Measurements from ENCODE around the gene RSRP1.

The RSRP1 gene

DNA sequence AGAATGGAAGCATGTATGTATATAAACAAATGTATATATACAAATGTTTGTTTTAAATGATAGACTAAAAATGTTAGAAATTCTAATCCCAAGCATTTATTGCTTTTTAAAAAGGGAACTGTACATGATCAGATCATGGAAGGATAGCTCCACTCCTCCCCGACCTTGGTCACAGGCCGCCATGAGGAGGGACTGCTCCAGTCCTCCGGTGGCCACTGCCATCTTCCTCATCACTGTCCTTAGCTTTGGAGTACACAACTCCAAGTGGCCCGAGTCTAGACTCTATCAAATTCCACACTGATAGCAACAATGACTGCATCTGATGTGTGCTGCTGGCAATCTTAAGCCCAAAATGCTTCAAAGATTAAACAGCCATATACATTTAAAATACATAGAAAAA lies 24.6 kb downstream of the RSRP1 start:
- TF ChIP-seq POLR2AphosphoS5 (IDR thresholded peaks at IDR 0.05; ENCODE audit: low read depth, low read length) = no peak
- no peak for TF ChIP-seq TAF1 (IDR thresholded peaks at IDR 0.05; ENCODE audit: borderline replicate concordance, low read depth, low read length)
- no peak for TF ChIP-seq POLR2A (IDR thresholded peaks at IDR 0.05; ENCODE audit: low read depth, low read length)
- DNase-seq (ENCODE audit: insufficient read length) = no peak
- FAIRE-seq = no peak

DNA sequence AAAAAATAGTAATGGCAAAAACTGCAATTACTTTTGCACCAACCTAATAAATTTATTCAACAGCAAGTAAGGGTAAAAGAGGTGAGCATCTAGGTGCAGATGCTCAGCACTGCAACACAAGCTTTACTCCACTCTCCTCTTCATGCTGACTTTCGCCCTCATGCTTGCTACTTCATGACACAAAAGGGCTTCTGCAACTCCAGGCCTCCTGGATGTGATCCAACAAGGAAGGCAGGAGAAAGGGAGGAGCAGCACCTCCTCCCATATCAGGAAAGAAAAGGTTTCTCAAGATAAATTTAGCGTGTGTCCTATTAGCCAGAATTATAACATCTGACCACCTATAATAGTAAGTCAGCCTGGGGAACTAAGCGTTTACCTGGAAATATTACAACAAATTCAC lies 26.6 kb downstream of the RSRP1 start:
- no peak for FAIRE-seq
- TF ChIP-seq TAF1 (IDR thresholded peaks at IDR 0.05; ENCODE audit: borderline replicate concordance, low read depth, low read length) (no peak), POLR2A (IDR thresholded peaks at IDR 0.05; ENCODE audit: low read depth, low read length) (no peak), POLR2AphosphoS5 (IDR thresholded peaks at IDR 0.05; ENCODE audit: low read depth, low read length) (no peak)
- DNase-seq (ENCODE audit: insufficient read length) = no peak

DNA sequence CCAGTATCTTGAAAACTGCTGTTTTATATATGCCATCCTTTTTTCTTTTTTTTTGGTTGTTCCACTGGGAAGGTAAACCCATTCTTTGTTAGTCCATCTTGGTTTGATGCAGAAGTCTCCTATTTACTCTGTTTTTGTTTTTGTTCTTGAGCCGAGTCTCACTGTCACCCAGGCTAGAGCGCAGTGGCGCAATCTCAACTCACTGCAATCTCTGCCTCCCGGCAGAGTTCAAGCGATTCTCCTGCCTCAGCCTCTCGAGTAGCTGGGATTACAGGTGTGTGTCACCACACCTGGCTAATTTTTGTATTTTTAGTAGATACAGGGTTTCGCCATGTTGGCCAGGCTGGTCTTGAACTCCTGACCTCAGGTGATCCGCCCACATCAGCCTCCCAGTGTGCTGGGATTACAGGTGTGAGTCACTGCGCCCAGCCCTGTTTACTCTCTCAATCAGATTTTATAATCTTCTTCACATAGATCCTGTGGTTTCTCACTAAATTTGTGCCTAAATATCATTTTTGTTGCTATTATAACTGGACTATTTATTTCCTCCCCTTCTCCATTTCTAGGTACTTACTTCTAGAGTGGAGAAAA lies 27.5 kb downstream of the RSRP1 start:
- FAIRE-seq (no peak), DNase-seq (ENCODE audit: insufficient read length) (no peak)
- TF ChIP-seq POLR2AphosphoS5 (IDR thresholded peaks at IDR 0.05; ENCODE audit: low read depth, low read length) = no peak
- TF ChIP-seq POLR2A (IDR thresholded peaks at IDR 0.05; ENCODE audit: low read depth, low read length) = no peak
- no peak for TF ChIP-seq TAF1 (IDR thresholded peaks at IDR 0.05; ENCODE audit: borderline replicate concordance, low read depth, low read length)

DNA sequence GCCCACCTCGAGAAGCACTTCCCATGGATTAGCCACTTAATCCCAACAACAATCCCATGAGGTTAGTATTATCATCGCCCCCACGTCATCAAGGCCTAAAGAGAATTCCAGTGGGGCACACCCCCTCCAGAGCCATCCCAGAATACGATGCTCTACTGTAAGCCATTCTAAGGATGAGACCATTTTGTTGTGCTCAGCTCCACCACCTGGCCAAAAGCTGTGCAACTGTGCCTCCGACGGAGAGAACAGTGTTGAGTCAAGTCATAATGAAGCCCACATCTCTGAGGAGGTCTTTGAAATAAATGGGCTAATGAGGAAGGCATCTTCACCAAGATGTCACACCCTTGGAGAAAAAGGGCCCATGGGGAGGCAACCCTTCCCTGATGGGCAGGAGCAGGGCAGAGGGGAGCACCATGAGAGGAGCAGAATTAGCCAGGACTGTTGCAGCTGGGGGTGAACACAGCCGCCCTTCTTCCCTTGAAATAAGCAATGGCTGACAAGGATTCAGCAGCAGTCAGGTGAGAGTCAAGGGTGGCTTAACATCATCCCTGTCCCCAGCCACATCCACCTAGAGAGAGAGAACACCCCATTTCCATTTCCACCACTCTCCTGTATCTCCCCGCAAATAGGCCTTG lies 29.5 kb downstream of the RSRP1 start:
- DNase-seq (ENCODE audit: insufficient read length) = no peak
- TF ChIP-seq POLR2A (IDR thresholded peaks at IDR 0.05; ENCODE audit: low read depth, low read length) = no peak
- no peak for TF ChIP-seq TAF1 (IDR thresholded peaks at IDR 0.05; ENCODE audit: borderline replicate concordance, low read depth, low read length)
- TF ChIP-seq POLR2AphosphoS5 (IDR thresholded peaks at IDR 0.05; ENCODE audit: low read depth, low read length) = no peak
- no peak for FAIRE-seq

DNA sequence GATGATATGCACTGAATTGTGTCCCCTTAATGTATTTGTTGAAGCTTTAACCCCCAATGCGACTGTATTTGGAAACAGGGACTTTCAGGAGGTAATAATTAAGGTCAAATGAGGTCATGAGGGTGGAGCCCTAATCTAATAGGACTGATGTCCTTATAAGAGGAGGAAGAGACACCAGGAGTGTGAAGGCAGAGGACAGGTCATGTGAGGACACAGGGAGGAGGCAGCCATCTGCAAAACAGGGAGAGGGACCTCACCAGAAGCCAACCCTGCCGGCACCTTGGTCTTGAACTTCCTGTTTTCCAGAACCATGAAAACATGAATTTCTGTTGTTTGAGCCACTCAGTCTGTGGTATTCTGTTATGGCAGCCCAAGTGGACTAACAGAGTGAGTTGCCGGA lies 30.2 kb downstream of the RSRP1 start:
- no peak for DNase-seq (ENCODE audit: insufficient read length)
- TF ChIP-seq POLR2A (IDR thresholded peaks at IDR 0.05; ENCODE audit: low read depth, low read length) (no peak), TAF1 (IDR thresholded peaks at IDR 0.05; ENCODE audit: borderline replicate concordance, low read depth, low read length) (no peak), POLR2AphosphoS5 (IDR thresholded peaks at IDR 0.05; ENCODE audit: low read depth, low read length) (no peak)
- no peak for FAIRE-seq

DNA sequence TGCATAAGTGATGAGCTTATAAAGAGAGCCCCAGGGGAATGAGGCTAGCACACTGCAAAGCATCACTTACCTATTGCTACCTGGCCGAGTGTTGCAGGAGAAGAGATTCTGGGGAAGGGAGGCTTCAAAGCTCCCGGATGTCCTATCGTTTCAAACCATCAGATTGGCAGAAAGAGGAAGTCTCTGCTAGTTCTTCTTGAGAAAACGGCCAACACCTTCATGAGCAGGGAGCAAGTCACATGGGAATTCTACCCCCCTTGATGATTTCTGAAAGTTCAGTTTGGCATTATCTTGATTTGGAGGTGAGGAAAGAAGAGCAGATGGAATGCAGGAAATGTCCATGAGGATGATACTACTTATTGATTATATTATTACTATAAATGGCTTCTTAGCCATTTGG lies 31.1 kb downstream of the RSRP1 start:
- no peak for TF ChIP-seq POLR2AphosphoS5 (IDR thresholded peaks at IDR 0.05; ENCODE audit: low read depth, low read length)
- TF ChIP-seq TAF1 (IDR thresholded peaks at IDR 0.05; ENCODE audit: borderline replicate concordance, low read depth, low read length) = no peak
- TF ChIP-seq POLR2A (IDR thresholded peaks at IDR 0.05; ENCODE audit: low read depth, low read length) = no peak
- no peak for FAIRE-seq
- DNase-seq (ENCODE audit: insufficient read length) = no peak

DNA sequence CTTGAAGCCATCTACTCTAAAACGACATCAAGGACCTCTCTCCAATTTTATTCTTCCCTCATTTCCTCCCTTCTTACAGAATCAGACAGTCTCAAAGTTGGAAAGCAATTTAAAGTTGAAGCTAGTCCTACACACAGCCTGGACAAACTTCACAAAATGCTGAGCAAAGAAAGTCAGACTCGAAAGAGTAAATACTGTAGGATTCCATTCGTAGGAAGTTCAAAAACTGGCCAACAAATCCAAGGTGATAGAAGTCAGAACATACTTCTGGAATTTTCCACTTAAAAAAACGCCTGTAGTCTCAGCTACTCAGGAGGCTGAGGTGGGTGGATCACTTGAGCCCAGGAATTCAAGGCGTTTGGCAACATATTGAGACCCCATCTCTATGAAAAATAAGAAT lies 34.5 kb downstream of the RSRP1 start:
- TF ChIP-seq POLR2AphosphoS5 (IDR thresholded peaks at IDR 0.05; ENCODE audit: low read depth, low read length) (no peak), POLR2A (IDR thresholded peaks at IDR 0.05; ENCODE audit: low read depth, low read length) (no peak), TAF1 (IDR thresholded peaks at IDR 0.05; ENCODE audit: borderline replicate concordance, low read depth, low read length) (no peak)
- DNase-seq (ENCODE audit: insufficient read length) (no peak), FAIRE-seq (no peak)

DNA sequence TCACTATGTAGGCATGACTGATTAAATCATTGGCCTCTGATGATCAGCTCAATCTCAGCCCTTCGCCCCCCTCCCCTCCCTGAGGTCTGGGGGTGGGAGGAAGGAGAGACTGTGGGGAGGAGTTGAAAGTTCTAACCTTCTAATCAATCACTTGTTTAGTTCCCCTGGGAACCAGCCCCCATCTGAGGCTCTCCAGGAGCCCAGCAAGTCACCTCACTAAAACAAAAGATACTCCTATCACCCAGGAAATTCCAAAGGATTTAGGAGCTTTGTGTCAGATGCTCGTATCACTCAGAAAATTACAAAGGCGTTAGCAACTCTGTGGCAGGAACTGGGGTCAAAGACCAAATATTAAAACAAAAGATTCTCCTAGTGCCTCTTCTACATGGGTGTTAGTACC lies 36.5 kb downstream of the RSRP1 start:
- FAIRE-seq (no peak), DNase-seq (ENCODE audit: insufficient read length) (no peak)
- TF ChIP-seq POLR2A (IDR thresholded peaks at IDR 0.05; ENCODE audit: low read depth, low read length) (no peak), TAF1 (IDR thresholded peaks at IDR 0.05; ENCODE audit: borderline replicate concordance, low read depth, low read length) (no peak)

DNA sequence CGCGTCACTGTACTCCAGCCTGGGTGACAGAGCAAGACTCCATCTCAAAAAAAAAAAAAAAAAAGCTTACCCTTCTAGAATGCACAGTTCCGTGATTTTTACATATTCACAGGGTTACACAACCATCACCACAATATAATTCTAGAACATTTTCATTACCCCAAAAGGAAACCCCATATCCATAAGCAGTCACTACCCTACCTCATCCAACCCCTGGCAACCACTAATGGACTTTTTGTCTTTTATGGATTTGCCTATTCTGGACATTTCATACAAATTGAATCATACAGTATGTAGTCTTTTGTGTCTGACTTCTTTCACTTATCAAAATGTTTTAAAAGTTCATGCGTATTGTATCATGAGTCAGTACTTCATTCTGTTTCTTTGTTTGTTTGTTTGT lies 37.7 kb downstream of the RSRP1 start:
- no peak for DNase-seq (ENCODE audit: insufficient read length)
- FAIRE-seq = no peak
- TF ChIP-seq TAF1 (IDR thresholded peaks at IDR 0.05; ENCODE audit: borderline replicate concordance, low read depth, low read length) (no peak), POLR2A (IDR thresholded peaks at IDR 0.05; ENCODE audit: low read depth, low read length) (no peak), POLR2AphosphoS5 (IDR thresholded peaks at IDR 0.05; ENCODE audit: low read depth, low read length) (no peak)

DNA sequence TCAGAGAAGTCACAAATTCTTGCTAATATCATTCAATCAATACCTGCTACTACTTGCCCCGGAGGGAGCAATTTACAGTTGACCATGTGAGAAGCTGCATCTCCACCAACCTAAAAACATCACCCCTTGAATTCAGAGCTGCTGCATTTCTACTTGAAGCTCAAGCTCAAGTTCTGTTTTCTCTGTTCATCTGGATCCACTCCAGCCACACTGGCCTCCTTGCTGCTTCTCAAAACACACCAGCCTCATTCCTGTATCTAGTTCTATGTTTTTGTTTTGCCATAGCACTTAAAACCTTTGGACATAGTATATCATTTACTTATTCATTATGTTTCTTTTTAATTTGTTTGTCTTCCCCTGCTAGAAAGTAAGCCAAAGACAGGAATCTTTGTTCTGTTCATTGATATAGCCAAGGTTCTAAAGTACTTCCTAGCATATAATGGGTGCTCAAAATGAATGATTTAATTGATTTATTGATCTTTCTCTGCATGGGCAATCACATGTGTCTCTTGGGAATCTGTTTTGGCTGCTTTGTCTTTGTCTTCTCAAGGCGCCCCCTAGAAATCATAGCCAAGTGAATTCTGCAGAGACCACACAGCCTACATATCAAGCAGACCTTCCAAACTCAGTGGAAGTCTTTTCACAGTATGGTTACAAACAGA lies 38.6 kb downstream of the RSRP1 start:
- DNase-seq (ENCODE audit: insufficient read length) = no peak
- FAIRE-seq = no peak
- TF ChIP-seq POLR2A (IDR thresholded peaks at IDR 0.05; ENCODE audit: low read depth, low read length) = no peak
- no peak for TF ChIP-seq POLR2AphosphoS5 (IDR thresholded peaks at IDR 0.05; ENCODE audit: low read depth, low read length)
- no peak for TF ChIP-seq TAF1 (IDR thresholded peaks at IDR 0.05; ENCODE audit: borderline replicate concordance, low read depth, low read length)

DNA sequence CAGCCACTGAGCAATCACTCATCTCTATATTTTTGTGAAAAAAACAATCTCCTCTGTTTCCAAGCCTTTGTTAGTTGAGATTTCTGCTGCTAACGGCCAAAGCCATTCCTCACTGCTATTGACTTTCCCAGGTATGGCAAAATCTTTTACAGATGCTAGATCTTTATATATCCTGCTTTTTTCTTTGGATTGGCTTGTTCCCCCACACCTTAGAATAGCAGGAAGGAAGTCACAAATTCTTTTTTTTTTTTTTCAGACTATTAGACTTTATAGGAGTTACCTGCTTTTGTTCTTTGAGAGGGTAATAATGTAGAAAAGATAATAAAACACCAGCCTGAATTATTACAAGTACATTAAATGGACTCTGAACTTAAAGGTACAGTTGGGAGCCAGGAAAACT lies 39.2 kb downstream of the RSRP1 start:
- TF ChIP-seq POLR2AphosphoS5 (IDR thresholded peaks at IDR 0.05; ENCODE audit: low read depth, low read length) = no peak
- TF ChIP-seq TAF1 (IDR thresholded peaks at IDR 0.05; ENCODE audit: borderline replicate concordance, low read depth, low read length) = no peak
- no peak for TF ChIP-seq POLR2A (IDR thresholded peaks at IDR 0.05; ENCODE audit: low read depth, low read length)
- FAIRE-seq (no peak), DNase-seq (ENCODE audit: insufficient read length) (no peak)

DNA sequence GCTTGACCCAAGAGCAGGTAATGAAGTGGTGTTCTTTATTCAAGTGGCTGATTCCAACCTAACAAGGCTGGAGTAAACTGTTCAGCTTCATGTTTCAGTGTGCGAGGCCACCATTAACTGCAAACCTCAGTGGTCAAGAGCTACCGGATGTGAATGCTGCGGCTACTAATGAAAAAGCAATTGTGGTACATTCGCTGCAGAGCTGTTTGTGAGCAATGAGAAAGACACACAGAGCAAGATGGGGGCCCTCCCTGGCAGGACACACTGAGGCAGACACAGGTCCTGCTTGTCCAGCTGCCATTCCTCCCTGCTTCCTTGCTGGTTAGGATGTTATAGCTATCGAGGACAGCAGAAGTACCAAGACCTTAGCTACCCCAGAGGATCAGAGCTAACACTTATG lies 41.1 kb downstream of the RSRP1 start:
- DNase-seq (ENCODE audit: insufficient read length) (no peak), FAIRE-seq (no peak)
- no peak for TF ChIP-seq POLR2A (IDR thresholded peaks at IDR 0.05; ENCODE audit: low read depth, low read length)
- no peak for TF ChIP-seq TAF1 (IDR thresholded peaks at IDR 0.05; ENCODE audit: borderline replicate concordance, low read depth, low read length)
- no peak for TF ChIP-seq POLR2AphosphoS5 (IDR thresholded peaks at IDR 0.05; ENCODE audit: low read depth, low read length)

All from GM12892 (cell line).